ENCODE results near the gene SUMF1. TPM values are rescaled to one million over a fixed set of nuclear protein-coding genes. Genes with fewer than 3 reads are reported as not detected.
"Not testable (repeated sequence)": the region's sequence is repeated elsewhere in the genome, so short reads cannot be mapped to it uniquely, and the experiment has no call there.

The SUMF1 gene
- total RNA-seq, 1 experiment from 2014 or later: 42.5 TPM

DNA sequence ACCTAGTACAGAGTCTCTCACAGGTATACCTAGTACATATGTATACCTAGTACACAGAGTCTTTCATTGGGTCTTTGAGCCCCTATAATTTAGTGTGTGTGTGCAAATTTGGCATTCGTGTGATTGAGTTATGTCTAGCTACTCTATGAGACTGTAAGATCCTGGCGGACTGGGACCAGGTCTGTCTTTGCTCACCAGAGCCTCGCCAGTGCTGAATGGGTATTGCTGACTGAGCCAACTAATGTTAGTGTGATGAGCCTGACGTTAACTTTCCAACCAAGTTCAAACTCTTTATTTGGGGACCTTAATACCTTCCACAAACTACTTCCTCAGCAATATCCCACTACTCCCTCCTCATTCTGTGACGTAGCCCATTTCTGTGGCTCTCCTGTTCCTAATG is 128.3 kb downstream of the SUMF1 start:
- DNase-seq (ENCODE audit: low read depth): no peak

DNA sequence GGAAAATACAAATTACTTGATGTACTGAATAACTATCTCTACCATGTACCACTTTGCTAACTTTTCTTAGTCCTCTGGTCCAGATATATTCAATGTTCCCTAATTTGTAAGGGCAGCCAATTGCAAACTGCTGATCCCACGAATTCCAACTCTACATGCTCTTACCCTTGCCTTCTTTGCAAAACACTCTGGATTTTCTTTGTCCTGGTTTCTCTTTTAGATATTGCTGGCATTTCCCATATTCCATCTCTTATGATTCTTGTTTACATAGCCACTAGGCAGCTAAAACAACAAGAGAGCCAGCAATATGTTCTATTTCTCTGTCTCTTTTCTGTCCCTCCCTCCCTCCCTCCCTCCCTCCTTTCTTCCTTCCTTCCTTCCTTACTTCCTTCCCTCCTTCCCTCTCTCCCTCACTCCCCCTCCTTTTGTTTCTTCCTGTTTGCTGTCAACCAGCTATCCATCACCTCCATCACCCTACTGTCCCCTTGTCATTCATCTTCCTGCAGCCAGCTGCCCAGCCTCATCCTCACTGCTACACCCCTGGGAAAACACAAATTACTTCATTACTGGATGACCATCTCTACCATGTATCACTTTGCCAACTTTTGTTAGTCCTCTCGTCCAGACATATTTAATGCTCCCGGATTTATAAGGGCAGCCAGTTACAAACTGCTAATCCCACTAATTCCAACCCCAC is 130.1 kb downstream of the SUMF1 start:
- DNase-seq (ENCODE audit: low read depth): no peak

DNA sequence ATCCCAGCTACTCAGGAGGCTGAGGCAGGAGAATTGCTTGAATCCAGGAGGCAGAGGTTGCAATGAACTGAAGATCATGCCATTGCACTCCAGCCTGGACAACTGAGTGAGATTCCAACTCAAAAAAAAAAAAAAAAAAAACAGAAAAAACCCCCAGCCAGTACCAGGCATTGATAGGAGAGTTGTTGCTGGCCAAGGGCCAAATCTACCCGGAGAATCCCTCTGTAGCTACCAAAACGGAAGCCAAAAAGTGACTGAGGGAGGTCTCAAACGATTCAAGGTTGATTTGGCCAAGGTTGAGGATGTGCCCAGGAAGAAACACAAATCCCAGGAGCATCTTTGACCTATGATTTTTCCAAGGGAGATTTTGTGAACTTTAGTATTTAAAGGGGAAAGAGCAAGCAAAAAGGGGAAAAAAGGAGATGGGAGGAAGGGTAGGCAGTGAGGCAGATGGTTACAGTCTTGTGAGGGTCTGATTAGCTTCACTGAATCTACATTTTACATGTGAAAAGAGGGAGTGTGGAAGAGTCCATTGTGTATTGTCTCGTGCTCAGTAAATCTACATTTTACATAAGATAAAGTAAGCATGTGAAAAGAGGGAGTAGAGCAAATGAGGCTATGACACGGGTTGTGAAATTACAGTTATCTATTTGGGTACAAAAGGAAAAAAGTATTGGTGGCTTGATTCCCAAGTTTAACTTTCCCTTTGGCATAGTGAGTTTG is 131.1 kb downstream of the SUMF1 start:
- DNase-seq (ENCODE audit: low read depth): no peak

DNA sequence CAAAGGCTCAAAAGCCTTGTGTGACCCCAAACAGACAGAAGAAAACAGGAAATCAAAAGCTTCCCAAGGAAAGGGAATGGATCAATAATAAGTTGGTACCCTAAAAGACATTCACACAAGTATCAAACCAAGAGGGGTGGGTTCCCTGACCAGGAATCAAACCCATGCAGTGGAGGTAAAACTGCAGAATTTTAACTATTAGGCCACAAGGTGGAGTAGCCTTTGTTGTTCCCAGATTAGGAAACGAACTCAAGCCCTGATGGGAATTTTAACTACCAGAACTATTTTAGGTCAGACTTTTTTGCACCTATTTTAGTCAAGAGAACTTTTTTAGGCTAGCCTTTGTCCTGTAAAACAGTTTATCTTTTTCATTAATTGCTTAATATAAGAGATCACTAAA is 132.5 kb downstream of the SUMF1 start:
- no peak for DNase-seq (ENCODE audit: low read depth)

DNA sequence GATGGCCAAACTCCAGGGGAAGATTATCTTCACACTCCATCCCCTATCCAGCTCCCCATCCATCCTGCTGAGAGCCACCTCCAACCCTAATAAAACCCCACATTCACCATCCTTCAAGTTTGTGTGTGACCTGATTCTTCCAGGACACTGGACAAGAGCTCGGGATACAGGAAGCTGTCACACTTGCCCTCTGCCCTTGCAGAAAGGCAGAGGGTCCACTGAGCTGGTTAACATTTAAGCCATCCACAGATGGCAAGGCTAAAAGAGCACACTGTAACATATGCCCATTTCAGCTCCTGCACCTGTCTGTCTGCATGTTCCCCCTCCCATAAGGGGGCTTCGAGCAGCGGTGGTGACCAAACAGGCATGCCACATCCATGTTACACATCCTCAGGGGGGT is 134.1 kb downstream of the SUMF1 start:
- DNase-seq (ENCODE audit: low read depth): no peak

DNA sequence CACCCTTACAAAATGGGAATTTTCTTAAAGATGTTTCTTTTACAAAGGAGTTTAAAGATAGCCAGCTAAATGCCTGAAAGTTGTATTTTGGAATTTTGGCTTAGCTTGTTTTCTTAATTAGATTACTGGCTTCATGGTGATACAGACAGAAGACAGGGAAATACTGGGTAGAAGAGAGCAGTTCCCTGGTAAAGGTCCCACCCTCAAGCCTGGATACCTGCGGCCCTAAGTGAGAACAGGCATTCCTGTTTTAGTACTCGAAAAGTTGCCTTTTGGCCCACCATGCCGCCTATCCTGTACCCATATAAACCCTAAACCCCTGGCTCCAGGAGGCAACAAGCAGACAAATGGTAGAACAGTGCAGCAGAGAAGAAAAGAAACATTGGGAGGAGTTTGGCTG is 134.5 kb downstream of the SUMF1 start:
- DNase-seq (ENCODE audit: low read depth): no peak

DNA sequence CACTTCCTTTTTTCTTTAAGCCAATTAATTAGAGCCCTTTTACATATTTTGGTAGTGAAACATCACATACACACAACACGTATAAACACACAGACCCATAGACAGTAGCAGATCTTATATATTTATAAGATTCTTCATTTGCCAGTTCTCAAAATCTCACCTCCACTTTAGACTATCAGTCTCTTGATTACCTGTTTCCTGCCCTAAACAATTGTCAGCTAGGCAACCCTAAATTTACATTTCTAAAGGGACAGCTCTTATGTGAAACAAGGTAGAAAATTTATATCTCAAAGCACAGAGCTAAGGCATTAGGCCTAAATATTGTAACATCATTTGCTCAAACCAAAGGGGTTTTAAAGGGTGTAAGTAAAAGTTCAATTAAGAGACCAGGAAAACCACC is 135.0 kb downstream of the SUMF1 start:
- no peak for DNase-seq (ENCODE audit: low read depth)

DNA sequence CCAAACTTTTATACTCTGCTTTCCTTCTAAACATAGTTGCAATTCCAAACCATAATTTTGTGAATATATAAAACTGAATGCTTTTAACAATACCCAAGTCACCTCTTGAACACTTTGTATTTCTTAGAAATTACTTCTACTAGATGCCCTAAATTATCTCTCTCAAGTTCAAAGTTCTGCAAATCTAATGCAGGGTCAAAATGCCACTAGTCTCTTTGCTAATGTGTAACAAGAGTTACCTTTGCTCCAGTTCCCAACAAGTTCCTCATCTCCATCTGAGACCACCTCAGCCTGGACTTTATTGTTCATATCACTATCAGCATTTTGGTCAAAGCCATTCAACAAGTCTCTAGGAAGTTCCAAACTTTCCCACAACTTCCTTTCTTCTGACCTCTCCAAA is 137.3 kb downstream of the SUMF1 start:
- DNase-seq (ENCODE audit: low read depth): not testable (repeated sequence)

DNA sequence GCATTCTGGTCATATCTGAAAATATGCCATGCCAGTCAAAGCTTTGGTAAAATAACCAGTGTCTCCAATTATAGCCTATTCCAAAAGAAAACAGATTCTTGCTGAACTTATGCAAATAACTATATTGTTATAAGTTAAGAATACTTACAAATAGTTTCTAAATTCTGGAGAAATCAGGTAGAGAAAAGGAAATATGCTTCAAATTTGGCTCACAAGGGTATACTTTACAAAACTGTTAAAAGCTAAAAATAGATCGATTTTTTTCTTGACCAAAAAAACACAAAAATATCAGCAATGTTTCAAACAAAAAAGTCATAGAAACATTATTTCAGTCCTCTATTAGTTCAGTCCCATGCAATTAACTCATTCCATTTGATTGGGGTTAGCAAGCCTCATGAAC is 140.2 kb downstream of the SUMF1 start:
- DNase-seq (ENCODE audit: low read depth): no peak

DNA sequence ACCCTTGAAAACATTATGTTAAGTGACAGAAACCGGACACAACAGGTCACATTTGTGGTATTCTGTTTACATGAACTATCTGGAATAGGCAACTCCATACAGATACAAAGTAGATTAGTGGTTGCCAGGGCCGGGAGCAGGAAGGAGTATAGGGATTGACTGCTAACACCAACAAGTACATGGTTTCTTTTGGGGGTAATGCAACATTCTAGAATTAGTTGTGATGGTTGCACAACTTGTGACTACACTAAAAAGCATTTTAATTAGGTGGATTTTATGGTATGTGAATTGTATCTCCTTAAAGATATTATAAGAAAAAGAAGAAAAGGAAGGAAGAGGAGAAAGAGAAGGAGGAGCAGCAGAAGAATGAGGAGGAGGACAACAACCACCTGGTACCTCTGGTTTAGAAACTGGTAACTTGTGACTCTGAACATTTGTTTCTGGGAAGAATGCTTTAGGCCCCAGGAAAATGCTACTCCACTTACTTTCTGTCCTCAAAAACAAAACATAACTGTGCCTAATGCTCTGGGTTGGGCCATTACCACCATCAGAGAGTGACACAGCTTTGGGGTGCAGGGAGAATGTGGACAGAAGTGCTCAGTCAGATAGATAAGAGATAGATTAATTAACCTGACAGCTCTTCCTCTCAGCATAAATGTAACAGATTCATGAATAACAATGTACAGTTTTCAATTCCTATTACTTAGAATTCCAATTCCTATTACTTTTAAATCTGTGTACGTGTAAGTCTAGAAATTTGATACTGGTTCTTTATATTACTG is 143.6 kb downstream of the SUMF1 start:
- DNase-seq (ENCODE audit: low read depth): no peak

DNA sequence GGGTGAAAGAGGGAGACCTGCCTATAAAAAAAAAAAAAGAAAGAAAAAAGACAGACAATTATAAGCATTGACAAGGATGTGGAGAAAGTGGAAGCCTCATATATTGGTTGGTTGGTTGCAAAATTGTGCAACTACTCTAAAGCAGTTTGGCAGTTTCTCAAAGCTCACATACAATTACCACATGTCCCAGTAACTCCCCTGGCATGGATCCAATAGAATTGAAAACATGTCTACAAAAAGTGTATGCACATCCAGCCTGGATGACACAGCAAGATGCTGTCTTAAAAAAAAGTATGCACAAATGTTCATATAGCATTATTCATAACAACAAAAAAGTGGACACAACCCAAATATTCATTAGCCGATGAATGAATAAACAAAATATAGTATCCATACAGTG is 144.4 kb downstream of the SUMF1 start:
- peak; percentile 58 for DNase-seq (ENCODE audit: low read depth)

DNA sequence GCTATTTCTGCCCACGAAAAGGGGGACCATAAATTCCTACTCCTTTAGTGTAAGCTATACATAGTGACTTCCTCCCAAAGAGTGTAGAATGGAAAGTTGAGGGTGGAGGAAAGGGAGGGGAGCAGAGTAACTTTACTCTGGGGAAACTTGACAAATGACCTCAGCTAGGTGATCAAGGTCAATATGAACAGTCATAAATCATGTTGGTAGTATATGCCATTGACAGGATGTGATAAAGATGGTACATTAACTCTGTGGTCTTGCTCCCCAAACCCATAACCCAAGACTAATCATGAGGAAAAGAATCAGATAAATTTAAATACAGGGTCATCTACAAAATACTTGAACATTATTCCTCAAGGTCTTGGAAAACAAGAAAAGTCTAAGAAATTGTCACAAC is 145.3 kb downstream of the SUMF1 start:
- DNase-seq (ENCODE audit: low read depth): no peak

DNA sequence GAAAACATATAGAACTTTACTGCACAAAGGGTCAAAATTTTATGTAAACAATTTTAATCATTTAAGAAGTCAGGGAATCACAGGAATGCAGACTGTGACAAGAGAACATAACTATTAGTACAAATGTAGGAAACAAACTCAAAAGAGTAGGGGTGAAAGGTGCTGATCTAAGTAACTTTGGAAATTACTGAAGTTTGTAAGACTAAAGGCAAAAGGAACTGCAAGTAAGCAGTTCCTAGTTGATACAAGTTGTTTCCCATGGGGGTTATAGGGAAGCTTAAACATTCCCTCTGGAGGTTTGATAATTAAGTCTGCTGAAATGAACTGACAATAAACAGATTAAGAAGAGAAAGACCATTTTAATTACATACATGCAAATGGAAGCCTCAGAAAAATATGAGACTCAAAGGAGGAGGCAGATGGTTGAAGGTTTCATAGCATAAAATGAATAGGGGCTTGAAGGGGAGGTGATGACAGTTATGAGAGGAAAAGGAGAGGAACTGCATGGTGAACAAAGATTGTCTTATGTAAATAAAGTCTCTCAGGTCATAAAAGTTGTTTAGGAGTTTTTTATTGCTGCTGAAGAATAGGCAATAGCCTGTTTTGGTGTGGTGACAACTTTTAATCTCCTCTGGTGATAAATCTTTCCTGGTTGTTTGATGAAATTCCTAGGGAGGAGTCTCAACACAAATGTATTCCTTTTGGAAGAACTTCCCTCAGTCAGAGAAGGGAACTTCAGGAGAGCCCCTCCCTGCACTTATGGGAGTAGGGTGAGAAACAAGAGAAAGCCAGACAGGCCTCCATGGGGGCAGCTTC is 146.8 kb downstream of the SUMF1 start:
- DNase-seq (ENCODE audit: low read depth): no peak

DNA sequence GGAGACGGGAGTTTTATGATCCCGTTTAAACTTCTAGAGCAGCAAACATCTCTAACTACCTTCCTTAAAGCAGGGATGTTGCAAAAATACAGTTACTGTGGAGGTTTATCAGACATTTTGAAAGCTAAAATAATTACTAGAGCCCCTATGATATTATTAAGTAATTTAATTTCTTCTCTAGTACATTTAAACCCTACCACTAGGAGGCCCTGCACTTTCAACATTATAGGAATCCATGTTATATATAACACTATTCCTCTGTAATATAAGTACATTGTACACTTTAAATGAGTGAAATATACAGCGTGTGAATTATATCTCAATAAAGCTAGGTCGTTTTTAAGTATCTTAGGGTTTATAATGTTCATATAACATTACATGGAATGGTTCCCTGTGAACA is 152.4 kb downstream of the SUMF1 start:
- peak; percentile 5 for DNase-seq (ENCODE audit: low read depth)

DNA sequence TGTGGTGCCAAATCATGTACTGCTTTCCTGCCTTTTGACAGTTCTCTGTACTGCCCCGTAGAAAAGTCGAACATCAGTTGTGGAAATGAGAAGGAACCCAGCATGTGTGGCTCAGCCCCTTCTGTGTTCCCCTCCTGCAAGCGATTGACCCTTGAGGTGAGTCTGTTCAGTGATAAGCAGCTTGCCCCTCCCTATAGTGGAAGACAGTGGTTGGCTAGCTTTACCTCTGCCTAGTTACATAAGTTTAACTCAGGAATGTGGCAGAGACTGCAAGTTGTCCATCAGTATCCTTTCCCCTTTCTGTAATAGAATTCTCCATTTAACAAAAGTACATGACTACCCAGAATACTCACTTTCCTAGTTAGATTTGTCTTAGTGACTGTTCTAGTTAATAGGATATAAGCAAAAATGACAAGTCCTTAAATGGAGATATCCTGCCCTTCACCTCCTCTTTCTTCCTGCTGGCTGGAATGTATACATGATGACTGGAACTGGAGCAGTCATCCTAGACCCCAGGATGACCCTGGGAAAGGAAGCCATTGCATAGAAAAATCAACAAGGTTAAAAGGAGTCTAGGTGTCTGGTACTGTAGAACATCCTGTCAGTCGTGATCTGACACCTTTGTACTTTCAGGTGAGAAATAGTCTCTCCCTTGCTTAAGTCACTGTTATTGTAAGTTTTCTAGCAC is 153.3 kb downstream of the SUMF1 start:
- DNase-seq (ENCODE audit: low read depth): peak; percentile 3

DNA sequence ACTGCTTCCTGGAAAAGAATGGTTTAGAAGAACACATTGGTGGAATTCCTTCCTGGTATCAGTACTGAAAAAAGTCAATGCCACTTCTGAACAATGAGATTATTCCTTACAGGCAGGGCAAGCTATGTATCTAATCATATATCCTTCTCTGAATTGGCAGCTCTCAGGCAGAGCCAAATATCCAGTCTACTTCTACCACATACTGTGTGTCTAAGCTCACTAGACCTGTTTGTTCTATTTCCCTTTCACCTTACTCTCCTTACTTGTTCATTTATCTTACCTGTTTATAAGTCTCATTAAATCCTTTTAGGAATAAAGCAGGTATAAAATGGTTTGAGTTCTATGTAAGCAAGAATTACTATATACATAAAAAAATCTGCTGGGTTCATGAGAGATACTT is 155.6 kb downstream of the SUMF1 start:
- no peak for DNase-seq (ENCODE audit: low read depth)

Other genes starting within 250 kb of the SUMF1 start
- 10.5 and 13.8 TPM in 2 replicates for gene SETMAR, start 163.9 kb downstream of the SUMF1 start, total RNA-seq (2014; rRNA removed; shearing (Covaris generic))
- gene ITPR1, start 26.1 kb upstream of the SUMF1 start, total RNA-seq (2014; rRNA removed; shearing (Covaris generic)): 11.4 and 13.2 TPM in 2 replicates